DOHH2 (cell line): ENCODE data around the gene HDAC4.

Experiments used
- H3F3A ChIP-seq: fragments of 200-600 bp; sonication (generic), shearing (Covaris generic); 2 replicates; pipeline ENCODE4 v1.6.0; 2016; ENCODE audit warnings: antibody characterized with exemption, mild to moderate bottlenecking; ENCODE audit not compliant: control insufficient read depth, insufficient read depth
- H3K27ac ChIP-seq: fragments of 200-600 bp; sonication (generic); 2 replicates; pipeline ENCODE4 v1.5.1; 2014; ENCODE audit warnings: low read depth, mild to moderate bottlenecking, low read length, moderate library complexity
- H3K27me3 ChIP-seq: fragments of 200-600 bp; sonication (generic); 2 replicates; pipeline ENCODE4 v1.6.1; 2014; ENCODE audit warnings: mild to moderate bottlenecking, low read length, mixed read lengths; ENCODE audit not compliant: control insufficient read depth
- H3K36me3 ChIP-seq: fragments of 200-600 bp; sonication (generic); 2 replicates; pipeline ENCODE4 v1.6.1; 2014; ENCODE audit warnings: mild to moderate bottlenecking, low read length, moderate library complexity, mixed read lengths; ENCODE audit not compliant: control insufficient read depth
- H3K4me1 ChIP-seq: fragments of 200-600 bp; sonication (generic); 2 replicates; pipeline ENCODE4 v1.6.1; 2014; ENCODE audit warnings: mild to moderate bottlenecking, low read length, mixed read lengths; ENCODE audit not compliant: control insufficient read depth
- H3K4me2 ChIP-seq: fragments of 200-600 bp; sonication (generic); 2 replicates; pipeline ENCODE4 v1.6.0; 2014; ENCODE audit warnings: mild to moderate bottlenecking, low read length, moderate library complexity
- H3K4me3 ChIP-seq: fragments of 200-600 bp; sonication (generic); 2 replicates; pipeline ENCODE4 v1.5.1; 2014; ENCODE audit warnings: mild to moderate bottlenecking, low read length, mixed read lengths
- H3K79me2 ChIP-seq: fragments of 200-600 bp; sonication (generic); 2 replicates; pipeline ENCODE4 v1.6.1; 2014; ENCODE audit warnings: mild to moderate bottlenecking, low read length, mixed read lengths; ENCODE audit not compliant: control insufficient read depth
- H3K9me2 ChIP-seq: fragments of 200-600 bp; sonication (generic); replicated peaks from 2 replicates; pipeline ENCODE4 v1.6.1; 2014; ENCODE audit warnings: mild to moderate bottlenecking, low read length, mixed read lengths; ENCODE audit not compliant: control insufficient read depth
- H3K9me3 ChIP-seq: fragments of 200-600 bp; sonication (generic); 2 replicates; pipeline ENCODE4 v1.6.1; 2014; ENCODE audit warnings: antibody characterized with exemption, low read length, mixed read lengths; ENCODE audit not compliant: control insufficient read depth, insufficient read depth
- H4K20me1 ChIP-seq: fragments of 200-600 bp; sonication (generic); 2 replicates; pipeline ENCODE4 v1.6.0; 2014; ENCODE audit warnings: low read depth, mild to moderate bottlenecking, antibody characterized with exemption, low read length, moderate library complexity; ENCODE audit not compliant: control insufficient read depth, insufficient read depth
- CTCF ChIP-seq: fragments of 200-600 bp; sonication (generic); IDR thresholded peaks from one replicate; pipeline ENCODE4 v1.5.1; 2014; ENCODE audit warnings: antibody characterized with exemption, mild to moderate bottlenecking, low read depth, low read length; ENCODE audit not compliant: poor library complexity, severe bottlenecking
- EZH2phosphoT487 ChIP-seq: fragments of 200-600 bp; sonication (generic); IDR thresholded peaks from 2 replicates; pipeline ENCODE4 v1.6.1; 2017; ENCODE audit warnings: borderline replicate concordance, mild to moderate bottlenecking, antibody characterized with exemption, low read length, moderate library complexity, mixed read lengths

The HDAC4 gene

GRCh38 chr2:239424337-239425045 lies 23.7 kb upstream of the HDAC4 start:
- no peak for TF ChIP-seq CTCF
- no peak for TF ChIP-seq EZH2phosphoT487
- Histone ChIP-seq H3K79me2 (no peaks in the 10 kb centered on the region), H3K27ac (no peak overlapping the region), H3K4me3 (no peak overlapping the region), H3K4me2 (no peak overlapping the region), H3K4me1 (no peaks in the 10 kb centered on the region), H3K27me3 (no peaks in the 10 kb centered on the region), H3K9me3 (no peaks in the 10 kb centered on the region), H3K9me2 (no peaks in the 10 kb centered on the region), H3F3A (no peaks in the 10 kb centered on the region), H4K20me1 (no peaks in the 10 kb centered on the region), H3K36me3 (no peaks in the 10 kb centered on the region)

- H3K4me2 ChIP-seq = no peak overlapping the region
- no peaks in the 10 kb centered on the region for H3K9me2 ChIP-seq
- H3K79me2 ChIP-seq = no peaks in the 10 kb centered on the region
- no peaks in the 10 kb centered on the region for H3K4me1 ChIP-seq
- H3K36me3 ChIP-seq = no peaks in the 10 kb centered on the region
- H3K9me3 ChIP-seq = no peaks in the 10 kb centered on the region
- no peaks in the 10 kb centered on the region for H3F3A ChIP-seq
- no peak overlapping the region for H3K27ac ChIP-seq
- H3K4me3 ChIP-seq = no peak overlapping the region
- no peak for TF ChIP-seq CTCF
- TF ChIP-seq EZH2phosphoT487 = no peak
- H4K20me1 ChIP-seq = no peaks in the 10 kb centered on the region
- no peaks in the 10 kb centered on the region for H3K27me3 ChIP-seq
Observed at GRCh38 chr2:239423551-239423950, 22.7 kb upstream of the HDAC4 start.

- Histone ChIP-seq H3F3A (no peaks in the 10 kb centered on the region), H3K9me3 (no peaks in the 10 kb centered on the region), H4K20me1 (no peaks in the 10 kb centered on the region), H3K27ac (no peak overlapping the region), H3K9me2 (no peaks in the 10 kb centered on the region), H3K27me3 (no peaks in the 10 kb centered on the region), H3K4me3 (no peak overlapping the region), H3K4me1 (no peaks in the 10 kb centered on the region), H3K79me2 (no peaks in the 10 kb centered on the region), H3K4me2 (no peak overlapping the region), H3K36me3 (no peaks in the 10 kb centered on the region)
- TF ChIP-seq EZH2phosphoT487 (no peak), CTCF (no peak)
Observed at GRCh38 chr2:239421851-239422250, 21.0 kb upstream of the HDAC4 start.
